Activated CD4-positive, alpha-beta T cell treated with anti-CD3 and anti-CD28 coated beads, Interleukin-2, amount 50 U/mL, for 1 hour (primary cell): ENCODE data around the gene GRK3.

Source experiments
- DNase-seq: peaks from one replicate; pipeline ENCODE4 v3.0.0-alpha.2; 2020

The GRK3 gene

GRCh38 chr22:25764270-25765015 lies 200.0 kb downstream of the GRK3 start:
- no peak for DNase-seq

DNA sequence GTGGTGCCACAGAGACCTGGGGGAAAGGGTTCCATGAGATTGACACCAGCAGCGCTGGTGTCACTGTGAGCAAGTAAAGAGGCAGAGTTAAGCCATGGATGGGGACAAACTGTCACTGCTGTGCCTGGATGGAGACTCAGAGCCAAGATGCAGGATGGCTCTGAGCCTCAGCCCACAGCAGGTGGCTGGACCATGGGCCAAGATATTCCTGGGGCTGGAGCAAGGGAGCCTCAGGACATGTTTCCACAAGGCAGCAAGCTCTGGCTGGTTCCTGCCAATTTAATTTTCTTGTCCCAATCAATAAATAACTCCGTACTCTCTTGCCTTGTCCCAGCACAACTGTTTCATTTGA lies 200.5 kb downstream of the GRK3 start:
- no peak for DNase-seq

DNA sequence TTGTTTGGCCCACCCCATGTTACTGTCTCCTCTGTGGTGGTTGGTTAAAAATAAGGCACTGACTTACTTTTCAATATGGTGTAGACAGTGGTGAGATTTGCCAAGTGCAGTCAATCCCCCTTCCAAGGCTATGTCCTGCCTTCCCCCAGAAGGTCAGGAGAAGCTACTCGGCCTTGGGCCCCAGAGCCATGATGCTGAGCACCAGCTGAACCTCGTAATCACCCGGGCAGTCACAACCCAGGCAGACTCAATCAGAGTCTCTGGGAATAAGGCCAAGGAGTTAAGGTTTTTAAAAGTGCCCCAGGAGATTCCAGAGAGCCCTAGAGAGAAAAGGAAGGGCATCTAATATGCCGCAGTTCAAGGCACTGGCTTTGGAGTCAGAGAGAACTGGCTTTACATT lies 201.3 kb downstream of the GRK3 start:
- no peak for DNase-seq

GRCh38 chr22:25766418-25766817 lies 201.9 kb downstream of the GRK3 start:
- DNase-seq: no peak

DNA sequence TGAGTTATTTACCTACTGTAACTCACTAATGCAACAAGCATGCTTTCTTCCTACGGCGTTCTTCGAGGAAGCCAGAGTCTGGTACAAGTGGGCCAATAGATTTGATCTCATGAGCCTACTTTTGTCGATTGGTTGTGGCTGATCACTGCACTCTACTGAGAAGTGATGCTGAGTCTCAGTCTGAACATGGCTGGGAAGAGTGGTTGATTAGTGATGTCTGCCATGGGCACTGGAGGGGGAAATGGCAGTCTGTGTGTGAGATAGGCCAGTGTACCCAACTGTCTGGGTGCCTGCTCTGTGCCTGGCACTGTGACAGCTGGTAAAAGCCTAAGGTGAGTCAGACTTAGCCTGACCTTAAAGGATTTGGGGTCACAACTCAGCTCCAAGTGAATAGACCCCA lies 205.9 kb downstream of the GRK3 start:
- DNase-seq: no peak

DNA sequence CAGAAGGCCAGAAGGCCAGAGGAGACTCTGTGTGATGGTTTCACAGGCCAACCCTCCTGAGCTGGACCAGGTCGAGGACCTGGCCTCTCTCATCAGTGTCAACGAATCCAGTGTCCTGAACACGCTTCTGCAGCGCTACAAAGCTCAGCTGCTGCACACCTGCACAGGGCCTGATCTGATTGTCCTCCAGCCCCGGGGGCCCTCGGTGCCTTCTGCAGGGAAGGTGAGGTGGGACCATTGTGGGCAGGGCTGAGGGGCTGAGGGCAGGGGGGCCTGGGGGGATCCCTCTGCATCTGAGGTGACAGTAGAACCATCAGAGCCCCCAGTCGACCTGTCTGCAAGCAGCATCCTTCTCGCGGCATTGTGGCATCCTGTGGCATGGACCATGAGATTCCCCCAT lies 207.8 kb downstream of the GRK3 start:
- DNase-seq: no peak

- no peak for DNase-seq
Observed at GRCh38 chr22:25774575-25775026, 210.1 kb downstream of the GRK3 start.

DNA sequence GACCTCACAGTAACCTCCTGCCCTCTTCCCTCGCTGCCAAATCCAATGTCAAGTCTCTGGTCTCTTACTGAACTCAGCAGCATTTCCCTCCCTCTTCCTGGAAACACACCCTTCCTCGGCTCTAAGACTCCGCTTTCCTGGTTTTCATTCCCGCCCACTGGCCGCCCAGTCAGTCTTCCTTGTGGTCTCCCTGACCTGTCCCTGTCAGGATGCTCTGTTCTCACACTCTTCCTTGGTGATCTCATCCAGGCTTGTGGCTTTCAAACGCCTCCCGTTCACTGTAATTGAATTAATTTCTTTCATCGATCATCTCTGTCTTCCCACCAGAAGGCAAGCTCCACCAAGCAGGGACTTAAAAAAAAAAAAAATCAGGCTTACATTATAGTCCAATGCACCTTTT lies 211.1 kb downstream of the GRK3 start:
- no peak for DNase-seq

- no peak for DNase-seq
Observed at GRCh38 chr22:25777411-25777810, 212.9 kb downstream of the GRK3 start.

DNA sequence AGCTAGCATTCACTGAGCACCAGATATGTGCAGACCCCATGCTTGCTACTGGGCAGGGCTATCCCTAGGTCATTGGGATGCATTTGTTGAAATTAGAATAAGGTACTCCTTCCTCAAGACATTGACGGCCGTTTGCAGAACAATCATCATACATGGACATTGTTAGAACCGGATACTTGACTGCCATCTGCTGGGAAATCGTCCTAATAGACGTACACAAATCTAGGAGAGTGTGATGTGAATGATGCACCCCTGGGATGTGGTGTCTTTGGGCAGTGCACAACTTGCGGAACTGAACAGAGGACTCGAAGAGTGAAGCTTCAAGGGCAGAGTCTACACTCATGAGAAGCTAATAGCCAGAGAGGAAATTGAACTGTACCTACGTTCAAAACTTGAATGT lies 213.4 kb downstream of the GRK3 start:
- no peak for DNase-seq
